Erythroblast (primary cell): ENCODE results near the gene METTL1.

Experiments
- DNase-seq, 2 experiments: peaks; one replicate each; lab custom pipeline; 2025; lab: John Stamatoyannopoulos, UW
- GATA1 ChIP-seq: IDR thresholded peaks from 2 replicates; pipeline ENCODE4 v1.6.1; 2011; ENCODE audit warnings: low read depth, mild to moderate bottlenecking, control low read depth, low read length, moderate library complexity
- POLR2A ChIP-seq: IDR thresholded peaks from 2 replicates; pipeline ENCODE4 v1.6.1; 2011; ENCODE audit warnings: mild to moderate bottlenecking, low read length

METTL1 gene

DNA sequence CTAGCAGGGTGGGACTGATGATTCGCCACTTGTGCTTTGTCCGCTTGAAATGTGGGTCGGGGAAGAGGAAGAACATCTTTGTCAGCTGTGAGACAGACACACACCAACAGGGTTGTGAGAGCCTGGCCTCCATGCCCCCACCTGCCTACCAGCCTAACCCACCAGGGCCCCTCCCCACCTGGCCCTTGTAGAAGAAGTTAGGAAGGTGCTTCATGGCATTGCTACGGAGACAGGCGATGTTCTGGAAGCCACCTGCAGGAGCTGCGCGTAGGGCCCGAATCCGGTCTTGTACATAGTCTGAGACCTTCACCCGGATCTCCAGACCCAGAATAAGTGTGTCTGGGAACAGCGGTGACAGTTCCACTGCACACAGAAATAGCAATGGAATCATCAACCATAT is 2.3 kb downstream of the METTL1 start:
- TF ChIP-seq GATA1 = no peak
- DNase-seq = no peak

DNA sequence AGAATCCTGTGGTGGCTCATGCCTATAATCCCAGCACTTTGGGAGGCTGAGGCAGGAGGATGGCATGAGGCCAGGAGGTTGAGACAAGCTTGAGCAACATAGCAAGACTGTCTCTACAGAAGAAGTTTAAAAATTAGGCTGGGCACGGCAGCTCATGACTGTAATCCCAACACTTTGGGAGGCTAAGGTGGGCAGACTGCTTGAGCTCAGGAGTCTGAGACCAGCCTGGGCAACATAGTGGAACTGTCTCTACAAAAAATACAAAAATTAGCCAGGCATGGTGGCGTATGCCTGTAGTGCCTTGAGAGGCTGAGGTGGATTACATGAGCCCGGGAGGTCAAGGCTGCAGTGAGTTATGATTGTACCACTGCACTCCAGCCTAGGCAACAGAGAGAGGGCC is 4.0 kb downstream of the METTL1 start:
- TF ChIP-seq POLR2A = no peak
- no peak for TF ChIP-seq GATA1
- DNase-seq = no peak

DNA sequence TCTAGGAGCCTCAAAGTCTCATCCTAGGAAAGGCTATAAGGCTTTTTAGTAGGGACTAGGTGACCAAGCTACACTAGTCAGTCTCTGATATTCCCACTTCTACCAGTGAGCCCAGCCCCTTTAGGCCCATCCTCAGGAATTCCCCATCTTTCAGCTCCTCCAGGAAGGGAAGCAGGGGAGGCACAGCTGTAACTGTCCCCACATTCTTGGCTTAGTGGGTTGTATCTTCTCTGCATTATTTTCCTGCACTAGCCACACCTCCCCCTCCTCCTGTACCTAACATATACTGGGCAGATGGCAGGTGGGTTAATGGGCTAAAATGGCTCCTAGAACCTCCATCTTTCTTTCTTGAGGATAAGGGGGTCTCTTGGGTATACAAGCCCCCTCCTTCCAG is 4.6 kb downstream of the METTL1 start:
- DNase-seq = no peak
- no peak for TF ChIP-seq POLR2A
- no peak for TF ChIP-seq GATA1

DNA sequence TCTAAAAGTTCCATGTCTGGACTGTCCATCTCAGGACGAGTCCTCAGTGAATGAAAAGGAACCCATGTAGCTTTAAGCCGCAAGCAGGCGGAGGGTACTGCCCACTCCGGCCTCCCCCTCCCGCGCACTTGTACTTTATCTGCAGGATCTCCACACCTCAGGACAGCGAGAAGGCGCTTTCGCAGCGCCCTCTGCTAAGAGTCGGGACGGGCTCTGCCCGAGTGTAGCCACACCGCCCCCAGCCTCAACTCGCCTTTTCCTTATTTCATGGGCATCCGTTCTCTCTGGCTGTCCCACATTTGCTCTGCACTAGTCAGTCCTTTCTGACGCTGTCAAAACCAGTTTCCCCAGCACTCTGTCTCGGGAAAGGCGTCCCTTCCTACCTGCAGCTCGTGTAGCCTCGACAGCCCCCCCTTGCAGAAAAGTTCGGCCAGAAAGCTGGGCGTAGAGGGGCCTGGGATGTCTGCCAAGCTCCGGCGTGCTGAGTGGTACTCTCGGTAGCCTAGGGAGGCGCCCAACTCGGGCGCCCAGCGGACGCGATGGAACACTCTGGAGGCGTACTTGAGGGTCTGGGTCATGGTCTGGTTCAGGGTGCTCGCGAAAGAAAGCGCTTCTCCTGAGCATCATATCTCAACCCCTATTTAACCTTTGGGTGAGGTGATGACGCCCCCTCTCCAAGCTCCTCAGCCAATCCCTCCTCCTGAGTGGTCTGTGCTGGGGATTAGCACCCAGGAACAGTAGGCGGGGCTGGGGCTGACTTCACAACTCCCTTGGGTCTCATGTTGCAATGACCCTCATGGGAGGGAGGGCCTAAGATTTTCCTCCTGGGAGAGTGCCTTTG is 5.2 kb downstream of the METTL1 start, which contains the start of gene CYP27B1:
Gene CYP27B1, minus strand, starts transcription at position 615 of the 841 bp plus-strand sequence. Its CDS starts 37 bp downstream, at position 578.
- TF ChIP-seq GATA1 (no peak), POLR2A (peak; percentile 47)
- peak; percentile 29 to 34 for DNase-seq

DNA sequence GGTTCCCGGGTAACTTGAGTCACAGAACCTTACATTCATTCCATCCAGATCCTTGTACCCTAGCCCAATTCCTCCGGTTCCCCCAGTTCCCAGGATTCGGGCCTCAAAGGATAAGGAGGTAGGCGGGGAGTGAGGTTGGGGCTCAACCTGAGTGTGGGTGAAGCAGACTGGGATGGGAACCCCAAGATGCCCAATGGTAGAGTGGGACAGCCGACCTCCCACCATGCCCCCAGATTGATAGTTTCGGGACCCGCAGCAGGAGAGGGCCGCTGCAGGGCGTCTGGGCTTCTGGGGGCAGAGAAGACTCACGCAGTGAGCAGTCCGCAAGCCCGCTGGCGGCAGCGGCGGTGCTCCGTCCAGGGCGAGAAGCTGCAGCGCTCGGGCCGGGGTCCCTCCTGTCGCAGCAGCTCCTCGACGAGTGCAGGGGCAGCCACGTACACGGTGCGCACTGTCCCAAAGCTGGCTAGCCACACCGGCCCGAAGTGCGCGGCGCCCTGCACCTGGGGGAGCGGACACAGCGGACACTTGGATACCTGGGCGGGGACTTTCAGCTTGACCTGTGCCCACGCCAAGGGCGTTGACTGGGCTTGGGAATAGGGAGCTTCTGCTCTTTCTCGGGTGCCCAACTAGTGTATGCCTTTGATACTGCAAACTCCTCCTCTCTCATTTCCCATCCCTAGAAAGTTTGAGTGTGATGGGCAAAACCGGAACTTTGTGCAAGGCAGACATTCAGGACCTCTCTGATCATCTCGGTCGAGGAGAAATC is 6.0 kb downstream of the METTL1 start:
- no peak for TF ChIP-seq POLR2A
- no peak for TF ChIP-seq GATA1

DNA sequence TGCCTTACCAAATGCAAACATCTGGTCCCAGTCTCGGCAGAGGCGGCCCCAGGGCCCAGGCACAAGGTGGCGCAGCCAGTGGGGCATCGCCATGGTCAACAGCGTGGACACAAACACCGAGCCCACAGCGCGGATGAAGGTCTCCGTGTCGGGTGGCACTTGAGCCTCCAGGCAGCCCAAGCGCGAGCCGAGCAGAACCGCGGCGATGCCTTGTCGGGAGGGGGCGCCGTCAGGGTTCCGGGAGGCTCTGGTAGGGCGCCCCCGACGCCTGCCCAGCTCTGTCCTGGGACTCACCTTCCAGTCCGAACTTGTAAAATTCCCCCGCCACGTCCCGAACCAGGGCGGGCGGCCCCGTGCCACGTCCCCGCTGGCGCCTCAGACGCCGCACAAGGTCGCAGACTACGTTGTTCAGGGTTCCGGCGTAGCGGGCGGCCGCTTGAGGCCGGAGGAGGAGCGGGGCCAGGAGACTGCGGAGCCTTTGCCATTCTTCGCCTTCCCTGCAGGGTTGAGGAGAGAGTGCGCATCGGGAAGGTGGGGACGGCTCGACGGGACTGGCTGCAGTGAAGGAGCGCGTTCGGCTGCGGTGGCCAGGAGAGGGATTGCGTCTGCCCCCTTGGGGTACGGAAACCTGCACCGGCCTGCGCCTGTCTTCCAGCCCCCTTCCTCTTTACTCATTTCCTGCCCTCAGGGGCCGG is 6.8 kb downstream of the METTL1 start:
- no peak for TF ChIP-seq POLR2A
- no peak for TF ChIP-seq GATA1
- peak; percentile 52 to 61 for DNase-seq

More for the DNA sequence above, 6.0 kb downstream of the METTL1 start:
- DNase-seq = no peak

DNA sequence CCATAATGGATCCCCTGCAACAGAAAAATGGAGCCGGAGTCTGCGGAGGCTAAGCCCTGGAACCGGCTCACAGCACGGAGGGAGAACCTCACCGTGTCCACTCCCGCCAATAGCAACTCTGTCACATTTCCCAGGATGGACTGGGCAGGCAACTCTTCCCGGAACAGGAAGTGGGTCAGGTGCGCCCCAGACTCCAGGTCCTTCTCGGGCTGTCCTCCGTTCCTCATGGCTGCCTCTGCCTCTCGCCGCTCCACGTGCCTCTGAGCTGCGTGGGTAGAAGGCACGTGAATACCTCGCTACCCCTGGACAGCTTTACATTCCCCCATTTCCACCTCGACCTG is 7.3 kb downstream of the METTL1 start:
- DNase-seq = no peak
- TF ChIP-seq POLR2A (no peak), GATA1 (no peak)

DNA sequence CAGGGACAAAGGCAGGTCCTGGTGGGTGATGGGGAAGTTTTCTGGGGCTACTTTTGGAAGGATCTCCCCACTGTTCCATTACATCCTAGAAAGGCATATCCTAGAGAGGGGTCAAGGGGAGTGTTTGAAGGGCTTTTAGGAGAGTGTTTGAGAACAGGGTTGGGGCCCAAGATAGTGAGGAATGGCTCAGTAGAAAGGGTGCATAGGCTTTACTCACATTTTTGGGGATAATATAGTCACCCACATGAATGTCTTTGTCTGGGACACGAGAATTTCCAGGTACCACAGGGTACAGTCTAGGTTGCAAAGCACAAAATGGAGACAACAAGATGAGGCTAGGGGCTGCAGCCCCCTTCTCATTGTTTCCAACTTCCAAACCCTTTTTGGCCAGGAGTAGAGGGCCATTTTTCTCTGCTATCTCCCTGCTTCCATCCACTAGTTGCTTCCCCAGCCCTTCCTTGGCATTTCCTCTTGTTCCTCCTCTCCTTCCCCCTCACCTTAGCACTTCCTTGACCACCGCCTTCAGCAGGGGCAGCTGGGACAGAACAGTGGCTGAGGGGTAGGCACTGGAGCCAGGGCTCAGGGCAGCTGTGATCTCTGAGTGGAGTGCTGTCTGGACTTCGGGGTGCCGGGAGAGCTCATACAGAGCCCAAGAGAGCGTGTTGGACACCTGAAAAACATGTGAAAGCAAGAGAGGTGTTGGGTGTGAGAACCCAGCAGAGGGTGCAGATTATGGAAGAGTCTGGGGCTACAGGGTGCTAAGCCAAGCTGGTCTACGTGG is 7.8 kb downstream of the METTL1 start:
- TF ChIP-seq GATA1 = no peak
- TF ChIP-seq POLR2A = no peak
- DNase-seq = no peak

DNA sequence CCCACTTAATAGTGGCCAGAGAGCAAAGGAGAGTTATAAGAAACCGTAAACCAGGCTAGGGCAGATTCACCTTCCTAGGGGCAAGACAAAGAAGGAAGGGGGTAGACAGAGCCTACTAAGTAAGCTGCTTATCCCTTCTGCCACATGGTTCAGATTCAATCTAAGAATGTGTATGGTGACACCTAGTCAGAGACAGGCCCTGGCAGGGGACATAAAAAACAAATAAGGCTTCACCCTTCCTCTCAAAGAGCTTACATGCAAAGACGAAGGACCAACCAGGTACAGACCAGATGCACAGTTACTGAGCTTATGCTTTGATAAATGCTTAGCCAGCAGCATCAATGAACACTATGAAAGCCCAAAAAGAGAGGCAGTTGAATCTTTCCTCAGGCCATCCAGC is 9.4 kb downstream of the METTL1 start:
- TF ChIP-seq POLR2A (no peak), GATA1 (no peak)
- DNase-seq = no peak

DNA sequence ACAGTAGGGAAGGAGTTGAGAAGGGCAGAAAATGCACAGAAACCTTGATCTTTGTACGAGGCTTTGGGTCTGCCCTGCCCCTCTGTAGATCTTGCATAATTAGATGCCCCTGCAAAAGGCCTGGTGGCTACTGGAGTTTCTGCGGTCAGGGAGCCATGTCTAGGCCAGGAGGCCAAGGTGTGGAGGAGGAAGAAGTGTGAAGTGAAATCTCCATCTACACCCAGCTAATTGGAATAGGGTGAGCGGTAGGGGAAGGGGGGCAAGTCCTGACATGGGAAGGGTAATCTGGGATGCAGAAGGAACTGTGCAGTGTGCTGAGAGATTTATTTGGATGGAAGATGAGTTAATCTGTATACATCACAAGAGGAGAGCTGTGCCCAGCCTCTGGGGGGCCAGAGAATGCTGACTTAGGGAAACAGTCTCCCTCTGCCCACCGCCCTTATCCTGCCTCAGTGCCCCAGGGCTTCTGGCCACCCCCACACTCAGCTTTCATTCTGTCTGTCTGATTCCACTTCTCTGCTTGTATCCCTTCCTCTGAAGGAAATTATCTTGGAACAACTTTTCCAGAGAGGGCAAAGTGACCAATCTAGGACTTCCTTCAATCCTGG is 10.4 kb downstream of the METTL1 start:
- TF ChIP-seq POLR2A = no peak
- TF ChIP-seq GATA1 = no peak
- no peak for DNase-seq

DNA sequence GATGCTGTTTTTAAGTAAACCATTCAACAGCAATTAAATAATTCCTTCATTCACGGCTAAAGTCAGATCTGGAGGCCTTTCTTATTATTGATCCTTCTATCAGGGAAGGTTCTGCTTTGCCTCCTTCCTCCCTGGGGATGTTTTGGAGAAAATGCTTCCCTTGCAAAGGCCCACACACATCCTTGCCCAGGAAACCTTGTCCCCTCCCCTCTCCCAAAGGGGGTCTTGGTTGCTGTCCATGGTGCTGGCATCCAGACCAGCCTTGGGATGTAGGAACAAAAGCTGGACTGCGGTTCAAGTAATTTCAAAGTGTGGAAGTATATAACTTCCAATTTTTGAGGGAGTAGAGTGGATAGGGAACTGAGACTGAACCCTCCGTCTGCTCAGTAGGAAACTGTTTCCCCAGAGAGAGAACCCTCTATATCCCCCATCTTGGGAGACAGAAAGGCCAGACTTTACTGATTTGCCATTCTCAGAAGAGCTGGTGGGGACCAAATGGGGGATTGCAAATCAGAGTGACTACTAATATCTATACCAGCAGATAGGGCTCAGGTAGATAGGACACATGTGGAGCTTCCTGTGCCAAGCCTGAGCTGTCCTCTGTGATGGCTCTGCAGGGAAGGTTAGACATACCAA is 11.4 kb downstream of the METTL1 start:
- DNase-seq = no peak
- TF ChIP-seq POLR2A = no peak
- no peak for TF ChIP-seq GATA1

DNA sequence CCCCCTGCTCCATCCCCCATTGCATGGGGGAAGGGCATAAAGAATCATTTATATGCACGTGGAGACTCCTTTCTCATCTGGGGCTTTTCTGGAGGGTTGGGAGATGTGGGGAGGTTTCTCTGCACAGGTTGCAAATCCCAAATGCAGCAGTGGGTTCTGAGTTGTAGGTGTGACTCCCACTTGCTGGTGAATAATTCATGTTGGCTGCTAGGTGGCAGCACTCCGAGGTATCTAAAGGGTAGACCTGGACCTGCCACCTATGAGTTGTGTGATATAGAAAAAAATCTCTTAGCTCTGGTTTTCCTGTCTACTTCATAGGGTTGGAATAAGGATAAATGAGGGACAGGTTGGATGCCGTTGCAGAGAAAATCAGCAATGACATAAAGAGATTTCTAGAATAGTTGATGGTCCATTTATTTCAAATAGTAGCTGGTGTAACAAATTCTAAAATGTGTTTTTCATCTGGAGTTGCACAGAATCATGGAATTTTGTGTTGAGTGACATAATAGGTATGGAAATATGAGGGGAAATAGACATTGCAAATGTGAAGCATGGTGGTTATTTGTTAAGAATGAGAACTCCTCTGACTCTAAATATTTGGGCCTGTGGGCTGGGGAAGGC is 12.4 kb downstream of the METTL1 start:
- peak; percentile 36 to 54 for DNase-seq
- TF ChIP-seq GATA1 = no peak
- TF ChIP-seq POLR2A = no peak
